Fibroblast of skin of left biceps (primary cell): ENCODE data around the gene BMP6.
A peak's percentile ranks its signal among the peaks of the same experiment; 100 is the strongest.

Source experiments
- DNase-seq, 2 experiments: peaks; one replicate each; pipeline ENCODE4 v3.0.0-alpha.2; 2013; ENCODE audit warnings: low read depth in 2 of 2

BMP6 gene

DNA sequence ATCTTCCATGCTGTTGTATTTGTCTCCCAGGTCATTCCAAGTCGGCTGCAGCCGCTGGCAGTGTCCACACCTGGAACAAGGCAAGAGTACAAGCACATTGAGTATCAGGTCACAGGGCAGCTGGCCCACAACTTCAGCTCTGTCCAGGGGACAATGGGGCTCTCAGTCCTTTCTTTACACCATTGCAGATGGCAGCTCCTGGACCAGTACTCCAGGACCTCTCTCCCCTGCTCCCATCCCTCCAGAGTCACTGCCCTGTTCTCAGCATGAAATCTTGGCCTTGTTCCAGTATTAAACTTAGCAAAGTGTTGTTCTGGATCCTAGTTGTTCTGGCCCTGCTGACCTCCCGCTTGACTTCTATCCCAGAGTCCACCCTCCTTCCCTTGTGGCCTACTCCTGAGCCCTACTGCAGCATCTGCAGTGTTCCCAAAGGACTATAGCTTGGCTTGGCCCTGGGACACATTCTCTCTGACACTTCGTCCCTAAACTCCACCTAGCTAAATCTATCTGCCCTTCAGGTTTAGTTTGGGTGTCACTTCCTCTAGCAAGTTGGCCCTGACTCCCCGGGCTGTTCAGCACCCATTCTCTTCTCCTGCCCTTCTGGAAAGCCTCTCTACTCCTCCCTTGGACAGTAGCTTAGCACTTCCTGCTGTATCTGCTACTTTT, 178.9 kb downstream of the BMP6 start:
- no peak for DNase-seq

DNA sequence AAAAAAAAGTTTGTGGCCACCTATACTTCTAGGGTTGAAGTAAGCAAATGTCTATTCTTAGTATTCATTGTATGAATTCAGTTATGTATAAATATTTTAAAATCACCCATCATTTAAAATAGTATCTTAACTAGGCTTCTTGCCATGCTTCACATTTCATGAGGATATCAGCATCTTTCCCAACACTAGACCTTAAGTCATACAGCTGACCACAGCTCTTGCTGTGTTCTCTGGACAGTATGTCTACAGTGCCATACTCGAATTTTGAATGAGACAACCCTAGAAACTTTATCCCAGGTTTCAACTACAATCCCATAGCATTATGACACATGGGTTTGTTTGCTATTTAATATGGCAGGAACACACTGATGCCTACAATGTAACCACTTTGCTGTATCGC, 179.5 kb downstream of the BMP6 start:
- no peak for DNase-seq

DNA sequence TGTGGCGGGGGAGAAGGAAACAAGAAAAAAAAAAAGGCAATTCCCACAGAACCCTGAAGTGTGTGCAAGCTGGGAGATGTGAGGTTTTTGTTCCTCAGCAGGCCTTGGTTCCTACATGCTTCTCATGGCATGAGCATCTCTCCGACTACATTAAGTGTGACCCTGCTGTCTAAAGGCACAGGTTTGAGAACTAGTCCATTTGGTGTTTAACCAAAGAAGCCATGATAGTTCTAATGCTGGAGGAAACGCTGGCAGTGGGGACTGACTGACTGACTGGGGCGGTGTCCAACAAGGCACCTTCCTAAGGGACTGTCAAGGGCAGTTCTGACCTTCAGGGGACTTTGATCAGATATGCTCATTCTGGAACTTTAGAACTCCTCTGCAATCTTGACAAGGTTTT, 180.8 kb downstream of the BMP6 start:
- DNase-seq, result no peak

DNA sequence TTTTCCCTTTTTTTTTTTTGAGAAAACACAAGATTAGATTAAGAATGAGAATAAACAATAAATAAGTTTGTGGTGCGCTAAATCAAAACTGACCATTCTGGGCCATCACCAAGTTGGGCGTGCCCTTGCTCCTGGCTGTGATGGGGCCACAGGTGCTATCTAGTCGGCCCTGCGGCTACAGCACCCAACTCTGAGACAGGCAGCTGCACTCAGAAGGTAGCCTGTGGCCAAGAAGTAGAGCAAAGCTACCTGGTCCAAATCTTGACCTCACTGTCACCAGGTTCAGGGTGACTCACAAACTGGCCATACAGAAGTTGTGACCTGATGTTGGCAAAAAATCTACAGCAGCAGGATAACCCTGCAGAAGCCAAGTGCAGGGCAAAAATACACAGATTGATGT, 181.3 kb downstream of the BMP6 start:
- DNase-seq, result no peak

DNA sequence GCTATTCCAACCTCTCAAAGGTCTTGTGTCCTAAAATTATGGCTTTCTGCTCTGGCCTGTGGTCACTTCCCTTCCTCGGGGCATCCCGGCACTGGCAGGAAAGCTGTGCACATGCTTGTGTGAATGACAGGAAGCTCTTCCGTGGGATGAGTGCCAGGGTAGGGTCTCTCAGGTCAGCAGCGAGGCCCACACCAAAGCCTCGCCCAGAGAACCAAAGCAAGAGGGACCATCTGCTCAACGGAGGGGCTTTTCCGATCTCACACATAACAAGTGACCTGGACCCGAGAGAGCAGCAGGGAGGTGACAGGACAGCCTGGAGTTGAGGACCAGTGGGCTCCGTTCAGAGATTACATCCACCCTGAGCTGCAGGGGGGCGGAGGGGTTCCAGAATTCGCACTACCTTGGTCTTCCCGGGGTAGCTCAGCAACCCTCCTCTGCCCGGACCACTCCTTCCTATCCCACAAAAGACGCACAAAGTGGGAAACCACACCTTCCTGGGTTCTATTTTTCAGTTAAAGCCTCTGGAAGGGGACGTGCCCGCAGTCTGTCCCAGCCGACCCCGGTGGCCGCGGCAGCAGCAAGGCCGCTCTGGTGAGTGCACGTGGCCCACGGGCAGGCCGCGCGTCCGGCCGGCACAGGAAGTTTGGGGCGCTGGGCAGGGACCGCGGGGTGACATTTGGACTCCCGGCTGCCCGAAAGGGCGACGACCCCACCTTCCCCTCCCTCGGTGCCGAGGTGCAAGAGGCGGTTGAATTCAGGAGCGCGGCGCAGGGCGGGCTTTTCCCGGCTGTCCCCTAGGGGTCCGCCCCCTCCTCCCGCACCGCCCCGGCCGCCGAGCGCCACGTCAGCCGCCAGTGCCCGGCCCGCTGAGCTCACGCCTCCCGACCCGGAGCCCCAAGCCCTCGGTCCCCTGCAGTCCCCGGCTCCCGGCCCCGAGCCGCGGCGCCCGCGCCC, 183.7 kb downstream of the BMP6 start:
- DNase-seq, result no peak

DNA sequence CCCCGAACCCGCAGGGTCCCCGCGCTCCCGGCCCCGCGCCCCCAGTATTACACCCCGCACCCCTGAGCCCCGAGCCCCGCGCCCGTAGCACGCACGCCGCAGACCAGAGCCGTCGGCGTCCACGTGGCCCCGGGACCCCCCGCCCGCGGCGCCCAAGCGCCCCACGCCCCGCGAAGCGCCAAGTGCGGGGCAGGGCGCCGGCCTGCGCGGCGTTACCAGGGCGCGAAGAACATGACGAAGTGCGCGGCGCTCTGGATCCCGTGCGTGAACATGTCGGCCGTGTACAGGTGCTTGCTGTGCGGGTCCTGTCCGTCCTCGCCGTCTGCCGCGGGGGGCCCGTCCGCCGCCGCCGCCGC, 184.4 kb downstream of the BMP6 start:
- no peak for DNase-seq

DNA sequence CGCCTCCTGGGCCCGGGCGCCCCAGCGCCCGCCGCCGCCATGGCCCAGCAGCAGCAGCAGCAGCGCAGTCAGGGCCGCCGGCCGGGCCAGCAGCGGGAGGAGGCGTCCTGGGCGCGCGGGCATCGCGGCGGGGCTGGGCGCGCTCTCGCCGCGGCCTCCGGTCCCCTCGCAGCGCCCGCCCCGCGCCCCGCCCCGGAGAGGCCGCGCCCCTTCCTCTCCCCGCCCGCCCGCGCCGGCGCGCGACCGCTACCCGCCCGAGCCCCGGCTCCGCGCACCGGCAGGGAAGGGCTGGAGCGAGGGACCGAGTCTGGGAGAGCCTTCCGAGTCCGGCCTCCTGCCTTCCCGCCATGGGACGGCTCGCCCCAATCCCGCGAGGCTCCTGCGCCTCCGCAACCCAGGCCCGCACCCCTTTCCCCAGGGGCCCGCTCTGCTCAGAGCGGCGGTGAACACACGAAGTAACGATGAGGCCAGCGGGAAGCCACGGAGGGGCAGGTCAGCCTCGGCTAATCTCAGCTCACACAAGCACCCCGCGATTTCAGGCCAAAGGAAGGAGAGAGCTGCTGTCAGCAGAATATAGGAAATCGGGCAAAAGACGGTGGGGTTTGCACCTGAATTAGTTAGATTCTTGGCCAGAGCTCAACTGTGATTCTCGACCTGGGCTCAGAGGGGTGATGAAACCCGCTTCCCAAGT, 184.9 kb downstream of the BMP6 start, which contains the start of gene TXNDC5:
TXNDC5 (minus strand) TSS at position 135 of the 691 bp plus-strand sequence; CDS start at position 123, 12 bp downstream.
- peak; percentile 33 to 51 for DNase-seq

DNA sequence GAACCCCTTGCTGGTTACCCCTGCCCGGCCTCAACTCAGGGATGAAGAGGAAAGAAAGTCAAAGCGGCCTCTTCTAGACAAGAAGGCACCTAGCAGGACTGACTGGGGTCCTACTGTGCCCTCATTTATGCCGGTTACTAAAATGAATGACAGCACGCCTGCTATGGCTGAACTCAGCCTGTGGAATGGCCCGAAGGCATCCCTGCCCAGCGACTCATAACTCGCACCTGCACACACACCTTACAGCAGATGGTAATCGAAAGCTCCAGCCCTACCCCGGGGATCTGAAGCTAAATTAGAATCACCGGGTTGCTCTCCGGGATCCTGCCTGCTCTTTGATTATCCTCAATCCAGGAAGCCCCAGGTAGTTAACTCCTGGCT, 185.4 kb downstream of the BMP6 start:
- DNase-seq, result no peak

DNA sequence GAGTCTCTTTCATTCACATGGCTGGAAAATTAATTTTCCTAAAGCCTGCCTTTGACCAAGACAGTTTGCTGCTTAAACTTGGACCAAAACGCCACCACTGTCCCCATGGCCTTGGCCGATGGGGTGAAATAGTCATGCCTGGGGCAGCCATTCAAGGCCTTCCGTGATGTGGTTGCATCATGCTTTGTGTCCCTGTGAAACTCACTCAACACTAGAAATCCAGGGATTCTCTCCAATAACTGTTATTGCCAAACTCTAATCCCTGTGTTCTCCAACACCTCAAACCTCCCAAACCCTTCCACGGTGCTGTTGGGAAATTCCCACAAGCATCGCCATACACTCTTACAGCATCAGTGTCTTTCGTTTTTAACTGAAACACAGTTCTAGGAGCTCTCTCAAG, 186.1 kb downstream of the BMP6 start:
- no peak for DNase-seq

DNA sequence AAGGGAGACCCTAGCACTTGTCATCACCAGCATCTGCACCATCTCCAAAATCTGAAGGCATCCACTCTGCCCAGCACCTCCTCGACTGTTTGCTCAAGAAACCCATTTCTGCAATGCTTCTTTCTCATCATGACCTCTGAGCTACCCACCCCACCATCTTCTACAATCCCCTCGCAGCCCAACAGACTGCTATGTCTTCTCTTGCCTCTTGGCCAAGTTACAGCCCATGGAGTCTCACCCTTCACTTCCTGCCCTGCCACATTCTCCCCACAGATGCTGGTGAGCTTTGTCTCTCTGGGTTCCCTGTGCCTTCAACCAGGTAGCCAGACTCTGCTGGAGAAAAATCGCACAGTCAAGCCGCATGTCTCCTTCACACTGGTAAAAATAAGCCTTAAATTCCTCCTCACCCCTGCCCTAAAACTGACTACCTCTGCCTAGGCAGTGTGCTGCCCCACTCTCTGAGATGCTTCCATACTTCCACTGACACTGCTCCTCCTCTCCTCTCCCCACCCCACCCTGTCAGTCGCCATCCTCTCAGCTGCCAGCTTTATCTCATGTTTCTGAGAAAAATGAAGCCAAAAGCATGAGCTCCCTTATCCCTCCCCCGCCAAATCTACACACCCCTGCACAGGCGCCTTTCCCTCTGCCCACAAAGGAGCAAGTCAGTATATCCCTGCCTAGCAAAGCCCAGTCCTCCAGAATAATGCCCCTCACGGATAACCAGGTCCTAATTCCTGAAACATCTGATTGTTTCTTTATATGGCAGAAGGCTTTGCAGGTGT, 187.0 kb downstream of the BMP6 start:
- no peak for DNase-seq

DNA sequence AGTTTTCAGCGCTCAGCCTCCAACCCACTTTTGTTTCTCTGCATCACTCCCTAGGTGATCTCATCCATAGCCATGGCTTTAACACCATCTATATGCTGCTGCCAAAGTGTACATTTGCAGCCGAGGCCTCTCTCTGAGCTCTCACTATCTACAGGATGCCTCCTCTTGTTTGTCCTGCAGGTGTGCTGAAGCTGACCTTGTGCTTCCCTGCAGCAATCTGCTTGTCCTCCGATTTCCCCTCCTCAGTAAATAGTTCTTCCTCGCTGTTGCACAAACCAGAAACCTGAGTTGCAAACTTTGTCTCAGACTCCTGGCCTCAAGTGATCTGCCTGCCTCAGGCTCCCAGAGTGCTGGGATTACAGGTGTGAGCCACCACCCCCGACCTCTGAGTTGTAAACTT, 188.4 kb downstream of the BMP6 start:
- no peak for DNase-seq

DNA sequence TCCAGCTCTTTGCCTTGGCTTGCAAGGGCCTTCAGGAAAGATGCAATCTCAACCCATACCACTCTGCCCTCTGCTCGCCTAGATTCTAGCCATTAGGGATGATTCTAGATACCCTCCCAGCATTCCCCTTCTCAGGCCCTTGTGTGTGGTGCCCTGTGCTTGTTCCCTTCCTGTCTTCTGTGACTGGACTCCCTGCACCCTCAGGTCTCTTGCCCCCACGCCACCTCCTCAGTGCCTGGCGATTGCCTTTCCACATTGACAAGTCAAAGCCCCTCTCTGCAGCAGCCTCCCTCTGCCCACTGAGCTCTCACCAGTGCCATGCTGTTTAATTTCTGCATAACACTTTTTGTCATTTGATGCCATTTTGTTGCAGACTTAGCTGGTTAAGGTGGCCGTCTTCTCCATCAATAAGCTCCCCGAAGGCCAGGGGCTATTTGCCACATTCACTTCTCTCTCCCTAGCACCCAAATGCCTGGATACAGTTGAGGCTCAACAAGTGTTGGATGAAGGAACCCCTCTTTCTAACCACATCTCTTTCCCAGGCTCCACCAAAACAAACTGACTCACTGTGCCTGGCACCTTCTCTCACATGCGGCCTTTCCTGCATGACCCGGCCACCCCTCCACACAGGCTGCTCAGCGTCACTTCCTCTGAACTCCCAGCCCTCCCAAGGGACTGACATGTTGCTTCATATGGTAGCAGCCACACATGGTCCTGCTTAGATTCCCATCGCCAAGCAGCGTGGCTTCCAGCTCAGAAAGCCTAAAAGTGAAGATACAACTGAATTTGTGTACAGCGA, 189.3 kb downstream of the BMP6 start:
- DNase-seq, result peak; percentile 67 to 76

DNA sequence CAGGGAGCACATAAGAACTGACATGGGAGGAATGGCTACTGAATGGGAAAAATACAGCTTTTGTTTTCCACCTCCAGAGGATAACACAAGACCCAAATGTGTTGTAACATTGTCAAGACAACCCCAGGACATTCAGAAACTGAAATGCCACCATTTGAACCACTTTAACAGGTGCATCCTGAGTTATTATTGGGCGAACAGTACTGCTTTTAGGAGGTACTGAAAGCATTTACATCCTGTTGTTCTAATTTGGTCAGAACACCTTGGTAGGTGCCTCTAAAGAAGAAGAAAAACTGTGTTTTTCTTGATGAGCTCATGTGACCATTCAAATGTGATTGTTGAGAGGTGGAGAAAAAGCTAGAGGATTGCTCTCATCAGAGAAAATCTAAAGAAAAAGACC, 191.1 kb downstream of the BMP6 start:
- DNase-seq, result no peak

DNA sequence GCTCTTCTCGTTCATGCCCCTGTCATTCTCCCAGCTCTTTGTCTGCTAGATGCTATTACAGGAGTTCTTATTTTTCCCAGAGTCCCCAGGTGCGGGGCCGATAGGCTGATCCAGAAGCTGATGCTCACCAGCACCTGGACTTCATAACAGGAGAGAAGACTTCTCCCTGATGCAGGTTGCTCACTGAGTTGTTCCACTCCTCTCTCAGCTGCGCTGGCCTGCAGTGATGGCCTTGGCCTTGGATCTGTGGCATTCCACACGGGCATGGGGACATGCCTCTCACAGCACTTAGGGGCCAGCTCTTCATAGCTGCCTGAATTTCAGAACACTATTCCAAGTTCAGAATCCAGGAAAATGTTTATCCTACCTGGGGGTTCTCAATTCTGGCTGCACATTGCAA, 191.8 kb downstream of the BMP6 start:
- no peak for DNase-seq

DNA sequence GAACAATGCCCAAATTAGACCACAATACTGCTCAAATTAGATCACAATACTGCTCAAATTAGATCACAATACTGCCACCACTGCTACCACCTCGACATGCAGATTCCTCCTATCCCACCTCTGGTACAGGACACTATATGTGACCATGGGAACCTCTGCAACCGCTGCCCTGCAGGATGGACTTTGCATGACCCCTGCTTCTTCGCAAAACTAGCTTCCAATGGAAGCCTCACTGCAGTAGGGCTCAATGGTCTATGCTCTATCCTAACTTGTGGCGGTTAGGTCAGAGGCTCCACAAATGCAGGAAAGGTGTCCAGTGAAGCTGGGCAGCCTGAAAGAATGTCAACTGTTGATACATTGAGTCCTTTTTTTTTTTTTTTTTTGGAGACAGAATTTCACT, 192.5 kb downstream of the BMP6 start:
- DNase-seq, result no peak

DNA sequence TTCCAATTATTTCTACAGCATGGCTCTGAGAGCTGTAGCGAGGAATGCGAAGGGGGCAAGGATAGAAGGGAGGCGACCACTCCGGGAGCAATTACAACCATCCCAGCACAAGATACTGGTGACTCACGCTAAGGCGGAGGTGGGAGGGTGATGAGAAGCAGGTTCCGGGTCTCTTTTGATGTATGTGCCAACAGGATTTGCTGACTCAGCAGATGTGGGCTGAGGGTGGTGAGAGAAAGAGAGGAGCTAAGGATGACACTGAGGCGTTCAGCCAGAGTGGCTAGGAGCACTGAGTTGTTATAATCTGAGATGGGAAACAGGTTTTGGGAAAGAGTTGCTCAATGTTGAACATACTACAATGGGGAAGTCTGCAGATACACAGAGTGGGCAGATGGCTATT, 194.0 kb downstream of the BMP6 start:
- DNase-seq, result peak; percentile 39 to 43

DNA sequence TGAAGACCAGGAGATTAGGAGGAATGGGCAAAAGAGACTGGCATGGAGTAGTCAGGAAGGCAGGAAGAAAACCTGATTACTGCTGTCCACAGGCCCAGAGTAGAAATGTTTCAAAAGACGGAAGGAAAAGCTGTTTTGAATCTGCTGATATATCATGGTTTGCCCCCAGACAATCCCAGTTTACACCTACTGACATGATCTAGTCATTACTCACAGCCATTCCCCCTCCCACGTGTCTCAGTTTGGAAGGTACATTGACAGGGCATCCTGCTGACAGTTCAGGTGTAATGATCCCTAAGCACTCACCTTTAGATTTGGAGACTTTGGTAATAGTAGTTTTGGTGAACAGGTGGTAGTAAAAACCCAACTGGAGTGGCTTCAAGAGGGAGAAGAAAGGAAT, 194.5 kb downstream of the BMP6 start:
- no peak for DNase-seq

DNA sequence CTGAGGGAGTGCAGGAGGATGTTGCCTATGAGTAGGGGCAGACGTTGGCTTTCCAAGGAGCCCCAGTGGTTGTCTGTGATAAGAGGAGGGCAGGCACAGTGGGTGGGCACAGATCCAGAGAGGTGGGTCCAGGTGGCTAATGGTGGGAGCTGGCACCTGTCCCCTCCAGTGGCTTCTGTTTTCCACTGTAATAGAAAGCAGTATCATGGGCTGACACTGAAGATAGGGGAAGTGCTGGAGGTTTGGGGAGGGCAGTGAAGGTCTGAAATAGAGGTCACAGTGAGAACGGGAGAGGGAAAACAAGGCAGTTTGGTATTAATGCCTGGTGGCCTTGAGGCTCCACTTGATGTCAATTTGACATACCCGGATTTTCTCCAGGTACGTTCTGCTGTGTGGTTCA, 195.1 kb downstream of the BMP6 start:
- no peak for DNase-seq

DNA sequence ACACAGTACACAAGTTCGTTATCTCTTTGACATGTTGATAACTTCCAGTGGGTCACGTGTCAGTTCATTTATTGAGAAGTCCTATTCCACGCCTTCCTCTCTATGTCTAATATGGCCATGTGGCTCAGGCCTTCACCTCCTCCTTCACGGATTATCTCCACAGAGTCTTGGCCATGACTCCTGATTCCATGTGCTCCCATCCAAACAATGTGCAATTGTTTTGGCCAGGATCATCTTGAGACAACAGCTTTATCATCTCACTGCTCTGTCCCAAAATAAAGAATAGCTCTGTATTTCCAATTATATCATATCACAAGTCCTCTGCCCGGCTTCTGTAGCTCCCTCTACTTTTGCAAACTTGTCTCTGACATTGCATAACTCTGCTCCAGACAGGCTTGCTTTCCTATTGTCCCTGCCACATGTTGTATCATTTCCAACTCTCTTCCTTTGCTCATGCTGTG, 195.8 kb downstream of the BMP6 start:
- no peak for DNase-seq

DNA sequence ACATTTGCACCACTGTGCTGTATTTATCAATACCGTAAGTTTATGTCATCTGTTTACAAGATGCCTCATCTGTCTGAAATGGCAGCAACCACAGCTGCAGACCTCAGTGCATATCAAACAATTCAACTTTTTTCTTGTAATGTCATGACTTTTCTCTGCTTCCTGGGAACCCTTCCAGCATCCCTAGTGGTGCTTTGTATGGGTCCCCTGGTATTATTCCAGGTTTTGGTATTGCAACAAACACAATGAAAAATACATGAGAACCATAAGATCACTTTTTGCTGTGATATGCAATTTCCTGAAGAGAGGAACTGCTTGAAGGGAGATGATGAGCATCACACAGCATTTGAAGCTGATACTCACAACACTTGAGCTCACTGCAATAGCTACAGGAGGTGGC, 196.7 kb downstream of the BMP6 start:
- no peak for DNase-seq

DNA sequence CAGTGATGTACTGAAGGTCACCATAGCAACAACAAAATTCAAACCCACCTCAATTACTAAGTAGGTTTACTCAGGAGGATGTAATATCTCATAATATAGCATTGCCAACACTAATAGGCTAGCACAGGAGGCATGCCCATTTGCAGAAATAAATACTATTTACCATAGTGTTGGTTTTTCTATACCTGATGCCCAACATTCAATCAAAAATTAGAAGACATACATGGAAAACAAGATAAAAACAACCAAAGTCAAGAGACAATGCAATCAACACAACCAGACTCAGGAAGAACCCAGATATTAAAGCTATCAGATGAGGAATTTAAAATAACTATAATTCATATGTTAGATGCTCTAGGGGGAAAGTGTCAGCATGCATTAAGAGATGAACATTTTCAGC, 199.0 kb downstream of the BMP6 start:
- DNase-seq, result no peak
